Activated CD4-positive, alpha-beta T cell treated with anti-CD3 and anti-CD28 coated beads for 36 hours (primary cell): ENCODE results near the gene SRL. TPM values are rescaled to one million over a fixed set of nuclear protein-coding genes. Genes with fewer than 3 reads are reported as not detected.

Source experiments
- ATAC-seq: fragments of 200-7000 bp; cut with Tn5 transposase; one replicate; pipeline ENCODE4 v1.10.0; 2021; ENCODE audit warnings: mild to moderate bottlenecking, moderate library complexity
- CTCF ChIA-PET: fragments of 350-600 bp; sonication (Branson Sonifier 250); formaldehyde crosslinking; loops from one replicate; lab custom pipeline; 2021; ENCODE audit warnings: antibody characterized with exemption; lab: Charles Lee
- POLR2A ChIA-PET: fragments of 350-600 bp; sonication (Branson Sonifier 250); formaldehyde crosslinking; loops from one replicate; lab custom pipeline; 2021; ENCODE audit warnings: antibody characterized with exemption, inconsistent platforms; lab: Charles Lee
- DNase-seq: peaks from one replicate; pipeline ENCODE4 v3.0.0-alpha.2; 2020
- H3K27ac Mint-ChIP-seq: one replicate; pipeline ENCODE4 v1.8.0; 2021; ENCODE audit warnings: mixed read lengths
- H3K27me3 Mint-ChIP-seq: one replicate; pipeline ENCODE4 v1.8.0; 2021; ENCODE audit warnings: mixed read lengths
- H3K36me3 Mint-ChIP-seq: one replicate; pipeline ENCODE4 v1.8.0; 2021; ENCODE audit warnings: low read depth, mixed read lengths
- H3K4me1 Mint-ChIP-seq: one replicate; pipeline ENCODE4 v1.8.0; 2021; ENCODE audit warnings: mixed read lengths
- H3K4me3 Mint-ChIP-seq: one replicate; pipeline ENCODE4 v1.8.0; 2021; ENCODE audit warnings: mild to moderate bottlenecking, moderate library complexity, mixed read lengths
- H3K9me3 Mint-ChIP-seq: one replicate; pipeline ENCODE4 v1.8.0; 2021; ENCODE audit warnings: low read depth, mixed read lengths
- intact Hi-C, 2 experiments: fragments of 100-400 bp; cut with DNase I in 1 of 2; cut with micrococcal nuclease in 1 of 2; formaldehyde crosslinking; loops; one replicate each; pipeline versions ENCODE4 v1.14.2 to v1.15.1; 2022 to 2024; cut with DNase I, micrococcal nuclease
- total RNA-seq, 2 experiments: library from RNA; stranded (reverse); gene quantifications; one replicate each; pipeline ENCODE4 v1.2.3, GENCODE V29; 2021

SRL gene
- not detected for total RNA-seq

GRCh38 chr16:4241928-4242283 is at the start of gene SRL:
Gene SRL, minus strand, starts transcription at chr16:4242080. Its CDS starts 13 bp downstream, at chr16:4242067.
- H3K4me1 Mint-ChIP-seq: no peaks in the 10 kb centered on the region
- intact Hi-C loops: no loop called here
- H3K9me3 Mint-ChIP-seq: no peaks in the 10 kb centered on the region
- no peak for ATAC-seq
- POLR2A ChIA-PET: no interaction called here
- CTCF ChIA-PET: interaction anchor here (0.8 kb wide), 1 partner anchor 964 kb away, joined by 3 read pairs; no protein-coding TSS in a partner anchor
- no peak within 1 kb of the TSS for H3K4me3 Mint-ChIP-seq
- no peak within 1 kb of the TSS for H3K27ac Mint-ChIP-seq
- no peaks in the 10 kb centered on the region for H3K27me3 Mint-ChIP-seq
- no peaks in the 10 kb centered on the region for H3K36me3 Mint-ChIP-seq
- DNase-seq: no peak

GRCh38 chr16:4290236-4290830 is 48.5 kb upstream of the SRL start:
- CTCF ChIA-PET: interaction anchor here (0.6 to 2.7 kb wide), 3 partner anchors 8 to 113 kb away, joined by 3 to 28 read pairs (median 8); no protein-coding TSS in a partner anchor
- no peak for ATAC-seq
- intact Hi-C loops: no loop called here
- Mint-ChIP-seq H3K27ac (no peak overlapping the region), H3K4me3 (no peak overlapping the region), H3K36me3 (no peaks in the 10 kb centered on the region), H3K27me3 (peaks cover 2% of the 10 kb centered on the region), H3K4me1 (peaks cover 9% of the 10 kb centered on the region), H3K9me3 (no peaks in the 10 kb centered on the region)
- POLR2A ChIA-PET: interaction anchor here (0.9 kb wide), 1 partner anchor 16 kb away, joined by 3 read pairs; no protein-coding TSS in a partner anchor
- DNase-seq: no peak

- POLR2A ChIA-PET: no interaction called here
- no peak overlapping the region for H3K27ac Mint-ChIP-seq
- H3K27me3 Mint-ChIP-seq: peaks cover 9% of the 10 kb centered on the region
- peaks cover 9% of the 10 kb centered on the region for H3K4me1 Mint-ChIP-seq
- CTCF ChIA-PET: interaction anchor here (0.6 to 2.7 kb wide), 10 partner anchors 9 to 115 kb away, joined by 3 to 28 read pairs (median 4); no protein-coding TSS in a partner anchor
- ATAC-seq (peak; percentile 95), DNase-seq (peak; percentile 87)
- no peak overlapping the region for H3K4me3 Mint-ChIP-seq
- no peaks in the 10 kb centered on the region for H3K36me3 Mint-ChIP-seq
- intact Hi-C loops: loop anchor here (1.0 to 5.0 kb wide), 2 partner anchors 42 to 114 kb away; no protein-coding TSS in a partner anchor
- no peaks in the 10 kb centered on the region for H3K9me3 Mint-ChIP-seq
These were observed 46.5 kb upstream of the SRL start for GRCh38 chr16:4288148-4288921.

GRCh38 chr16:4285167-4285566 is 43.3 kb upstream of the SRL start:
- no peaks in the 10 kb centered on the region for H3K9me3 Mint-ChIP-seq
- no peaks in the 10 kb centered on the region for H3K36me3 Mint-ChIP-seq
- H3K4me1 Mint-ChIP-seq: peaks cover 9% of the 10 kb centered on the region
- H3K27me3 Mint-ChIP-seq: peaks cover 9% of the 10 kb centered on the region
- no peak overlapping the region for H3K4me3 Mint-ChIP-seq
- ChIA-PET CTCF (interaction anchor here (0.6 kb wide), 1 partner anchor 329 kb away, joined by 3 read pairs; no protein-coding TSS in a partner anchor), POLR2A (no interaction called here)
- ATAC-seq: no peak
- no peak overlapping the region for H3K27ac Mint-ChIP-seq
- intact Hi-C loops: loop anchor here in 1 of 2 experiments (5.0 kb wide), 1 partner anchor 117 kb away; no protein-coding TSS in a partner anchor
- DNase-seq: no peak

GRCh38 chr16:4283939-4284338 is 42.1 kb upstream of the SRL start:
- no peaks in the 10 kb centered on the region for H3K36me3 Mint-ChIP-seq
- H3K9me3 Mint-ChIP-seq: no peaks in the 10 kb centered on the region
- no peak overlapping the region for H3K4me3 Mint-ChIP-seq
- peaks cover 9% of the 10 kb centered on the region for H3K4me1 Mint-ChIP-seq
- no peak overlapping the region for H3K27ac Mint-ChIP-seq
- intact Hi-C loops: no loop called here
- no peak for ATAC-seq
- DNase-seq: no peak
- CTCF ChIA-PET: interaction anchor here (0.6 to 0.7 kb wide), 2 partner anchors 30 to 51 kb away, joined by 3 read pairs; no protein-coding TSS in a partner anchor
- peaks cover 9% of the 10 kb centered on the region for H3K27me3 Mint-ChIP-seq
- POLR2A ChIA-PET: interaction anchor here (0.6 kb wide), 1 partner anchor 20 kb away, joined by 3 read pairs; no protein-coding TSS in a partner anchor

- ChIA-PET CTCF (interaction anchor here (0.6 to 1.8 kb wide), 5 partner anchors 10 to 1926 kb away, joined by 3 to 6 read pairs (median 3); partner anchors contain the start of gene TFAP4), POLR2A (interaction anchor here (0.6 kb wide), 1 partner anchor 20 kb away, joined by 3 read pairs; no protein-coding TSS in a partner anchor)
- H3K27me3 Mint-ChIP-seq: peaks cover 9% of the 10 kb centered on the region
- H3K27ac Mint-ChIP-seq: no peak overlapping the region
- ATAC-seq (no peak), DNase-seq (no peak)
- no peaks in the 10 kb centered on the region for H3K9me3 Mint-ChIP-seq
- peaks cover 5% of the 10 kb centered on the region for H3K4me1 Mint-ChIP-seq
- intact Hi-C loops: no loop called here
- no peaks in the 10 kb centered on the region for H3K36me3 Mint-ChIP-seq
- H3K4me3 Mint-ChIP-seq: no peak overlapping the region
These were observed 41.6 kb upstream of the SRL start for GRCh38 chr16:4283441-4283840.

- ATAC-seq: no peak
- Mint-ChIP-seq H3K27ac (no peak overlapping the region), H3K4me1 (no peaks in the 10 kb centered on the region), H3K9me3 (no peaks in the 10 kb centered on the region), H3K27me3 (peaks cover 7% of the 10 kb centered on the region), H3K4me3 (no peak overlapping the region), H3K36me3 (no peaks in the 10 kb centered on the region)
- DNase-seq: no peak
- ChIA-PET POLR2A (no interaction called here), CTCF (no interaction called here)
- intact Hi-C loops: no loop called here
These were observed 38.7 kb upstream of the SRL start for GRCh38 chr16:4280625-4281024.

- H3K4me1 Mint-ChIP-seq: peaks cover 2% of the 10 kb centered on the region
- ChIA-PET POLR2A (no interaction called here), CTCF (interaction anchor here (0.7 to 2.0 kb wide), 5 partner anchors 16 to 54 kb away, joined by 3 to 7 read pairs (median 4); no protein-coding TSS in a partner anchor)
- no peaks in the 10 kb centered on the region for H3K9me3 Mint-ChIP-seq
- DNase-seq: no peak
- ATAC-seq: no peak
- intact Hi-C loops: no loop called here
- H3K27ac Mint-ChIP-seq: no peak overlapping the region
- H3K4me3 Mint-ChIP-seq: no peak overlapping the region
- no peaks in the 10 kb centered on the region for H3K36me3 Mint-ChIP-seq
- no peaks in the 10 kb centered on the region for H3K27me3 Mint-ChIP-seq
These were observed 36.2 kb upstream of the SRL start for GRCh38 chr16:4277987-4278513.

- peaks cover 2% of the 10 kb centered on the region for H3K4me1 Mint-ChIP-seq
- ATAC-seq: no peak
- no peak for DNase-seq
- H3K27me3 Mint-ChIP-seq: no peaks in the 10 kb centered on the region
- H3K36me3 Mint-ChIP-seq: no peaks in the 10 kb centered on the region
- H3K9me3 Mint-ChIP-seq: no peaks in the 10 kb centered on the region
- H3K27ac Mint-ChIP-seq: no peak overlapping the region
- intact Hi-C loops: no loop called here
- CTCF ChIA-PET: no interaction called here
- H3K4me3 Mint-ChIP-seq: no peak overlapping the region
- POLR2A ChIA-PET: no interaction called here
These were observed 34.0 kb upstream of the SRL start for GRCh38 chr16:4275861-4276260.

GRCh38 chr16:4273858-4274311 is 32.0 kb upstream of the SRL start:
- no peaks in the 10 kb centered on the region for H3K36me3 Mint-ChIP-seq
- ATAC-seq: peak; percentile 10
- H3K9me3 Mint-ChIP-seq: no peaks in the 10 kb centered on the region
- intact Hi-C loops: loop anchor here (1.0 to 5.0 kb wide), 5 partner anchors 53 to 683 kb away; partner anchors contain the start of genes CDIP1 (in 1 of the 2) and SEC14L5 (in 1 of the 2)
- H3K4me3 Mint-ChIP-seq: peak overlapping the region; percentile 84
- CTCF ChIA-PET: interaction anchor here (0.7 to 3.7 kb wide), 8 partner anchors 9 to 72 kb away, joined by 3 to 37 read pairs (median 5); no protein-coding TSS in a partner anchor
- POLR2A ChIA-PET: interaction anchor here (2.1 kb wide), 1 partner anchor 20 kb away, joined by 11 read pairs; no protein-coding TSS in a partner anchor
- H3K4me1 Mint-ChIP-seq: peaks cover 9% of the 10 kb centered on the region
- H3K27ac Mint-ChIP-seq: no peak overlapping the region
- peak; percentile 76 for DNase-seq
- no peaks in the 10 kb centered on the region for H3K27me3 Mint-ChIP-seq
